ENCODE measurements around the gene SUGP2. TPM values are rescaled to one million over a fixed set of nuclear protein-coding genes. Genes with fewer than 3 reads are reported as not detected.

Gene SUGP2
- total RNA-seq, 1 donor from 2014 or later = 68.5 TPM

GRCh38 chr19:18942692-18943091 lies 90.6 kb downstream of the SUGP2 start:
- intact Hi-C loops (cut with DNase I) = no loop called here
- ATAC-seq (no peak), DNase-seq (ENCODE audit: missing footprints) (no peak)

- intact Hi-C loops (cut with DNase I) = no loop called here
- no peak for DNase-seq (ENCODE audit: missing footprints)
- ATAC-seq = no peak
Measured at GRCh38 chr19:18941628-18942354, 91.5 kb downstream of the SUGP2 start.

Other genes with a start within 250 kb of the SUGP2 start
- not detected for gene COMP, start 242.2 kb downstream of the SUGP2 start, total RNA-seq
- 37.0 TPM for gene UPF1, start 201.6 kb downstream of the SUGP2 start, total RNA-seq
- gene CERS1, start 137.4 kb downstream of the SUGP2 start, total RNA-seq = 0.30 TPM
- gene COPE, start 114.1 kb downstream of the SUGP2 start, total RNA-seq = 139 TPM
- 25.6 TPM for gene DDX49, start 113.8 kb downstream of the SUGP2 start, total RNA-seq
- 15.2 TPM for gene HOMER3, start 92.3 kb downstream of the SUGP2 start, total RNA-seq
- 13.6 TPM for gene ARMC6, start 86 bp upstream of the SUGP2 start, total RNA-seq
- 30.9 TPM for gene SLC25A42, start 30.5 kb upstream of the SUGP2 start, total RNA-seq
- 23.5 TPM for gene TMEM161A, start 105.0 kb upstream of the SUGP2 start, total RNA-seq
- gene MEF2B, start 136.7 kb upstream of the SUGP2 start, total RNA-seq = 1.4 TPM
- 19.5 TPM for gene BORCS8, start 158.6 kb upstream of the SUGP2 start, total RNA-seq
- gene RFXANK, start 158.7 kb upstream of the SUGP2 start, total RNA-seq = 39.9 TPM
- gene NR2C2AP, start 169.9 kb upstream of the SUGP2 start, total RNA-seq = 7.8 TPM
- not detected for gene NCAN, start 178.4 kb upstream of the SUGP2 start, total RNA-seq
- 0.57 TPM for gene TM6SF2, start 239.8 kb upstream of the SUGP2 start, total RNA-seq

All from Right ventricle myocardium inferior (tissue), 1 donor.